Fibroblast of lung (primary cell): ENCODE measurements around the gene SLC36A3. TPM values are rescaled to one million over a fixed set of nuclear protein-coding genes. Genes with fewer than 3 reads are reported as not detected.

Experiments
- DNase-seq, 2 donors: peaks; one replicate each; pipeline versions ENCODE4 v3.0.0 to v3.0.0-alpha.2; 2010; ENCODE audit warnings: low read depth in 2 of 2
- H2AFZ ChIP-seq: 2 replicates; pipeline ENCODE4 v1.5.1; 2012; ENCODE audit warnings: low read length, control low read depth, inconsistent platforms
- H3K27ac ChIP-seq: 2 replicates; pipeline ENCODE4 v1.5.1; 2011; ENCODE audit warnings: low read length, control low read depth; ENCODE audit not compliant: insufficient read depth
- H3K27me3 ChIP-seq: 2 replicates; pipeline ENCODE4 v1.5.1; 2011; ENCODE audit warnings: mild to moderate bottlenecking, low read length; ENCODE audit not compliant: control insufficient read depth, insufficient read depth
- H3K36me3 ChIP-seq: 2 replicates; pipeline ENCODE4 v1.5.1; 2011; ENCODE audit warnings: low read length; ENCODE audit not compliant: control insufficient read depth, insufficient read depth
- H3K4me1 ChIP-seq: 2 replicates; pipeline ENCODE4 v1.5.1; 2011; ENCODE audit warnings: low read length; ENCODE audit not compliant: control insufficient read depth, insufficient read depth; ENCODE audit errors: extremely low read depth
- H3K4me2 ChIP-seq: 2 replicates; pipeline ENCODE4 v1.5.1; 2011; ENCODE audit warnings: low read length, control low read depth; ENCODE audit not compliant: insufficient read depth; ENCODE audit errors: extremely low read depth
- H3K4me3 ChIP-seq, 4 experiments: fragments of 200-600 bp in 1 of 4; sonication (generic) in 1 of 4; replicated peaks in 1 of 4; 2 replicates each; pipeline ENCODE4 v1.5.1; 2011 to 2016; ENCODE audit warnings: low read length in 4 of 4, low read depth in 3 of 4, mild to moderate bottlenecking in 3 of 4, control low read depth in 2 of 4, inconsistent platforms in 1 of 4, mixed read lengths in 1 of 4; ENCODE audit not compliant: insufficient read depth in 1 of 4; ENCODE audit errors: control extremely low read depth in 1 of 4
- H3K79me2 ChIP-seq: 2 replicates; pipeline ENCODE4 v1.5.1; 2012; ENCODE audit warnings: mild to moderate bottlenecking, low read length, inconsistent platforms; ENCODE audit not compliant: control insufficient read depth, insufficient read depth
- H3K9ac ChIP-seq: 2 replicates; pipeline ENCODE4 v1.5.1; 2011; ENCODE audit warnings: mild to moderate bottlenecking, low read length, control low read depth; ENCODE audit not compliant: insufficient read depth
- H3K9me3 ChIP-seq: 2 replicates; pipeline ENCODE4 v1.5.1; 2012; ENCODE audit warnings: low read depth, low read length; ENCODE audit not compliant: control insufficient read depth, insufficient read depth
- H4K20me1 ChIP-seq: 2 replicates; pipeline ENCODE4 v1.5.1; 2011; ENCODE audit warnings: low read length; ENCODE audit not compliant: control insufficient read depth, insufficient read depth; ENCODE audit errors: extremely low read depth
- CTCF ChIP-seq, 2 donors: IDR thresholded peaks in 1 of 2; conservative IDR thresholded peaks in 1 of 2; 1 replicate in 1 of 2; 2 replicates in 1 of 2; pipeline ENCODE4 v1.5.1; 2011 to 2012; ENCODE audit warnings: low read length in 2 of 2, control low read depth in 1 of 2, inconsistent platforms in 1 of 2, low read depth in 1 of 2, mild to moderate bottlenecking in 1 of 2
- EZH2 ChIP-seq: IDR thresholded peaks from 2 replicates; pipeline ENCODE4 v1.5.1; 2012; ENCODE audit warnings: low read length, control low read depth, mild to moderate bottlenecking; ENCODE audit errors: missing control alignments
- polyA plus RNA-seq, 2 donors: library from polyadenylated mRNA; depleted of rRNA in 1 of 2; stranded (reverse) in 1 of 2; unstranded in 1 of 2; fragments of >200 nt; gene quantifications; 2 replicates each; pipeline ENCODE4 v1.2.1, GENCODE V29; 2011 to 2012; ENCODE audit warnings: missing spikeins in 1 of 2
- total RNA-seq: library from RNA; depleted of rRNA; stranded (reverse); fragments of >200 nt; gene quantifications from 2 replicates; pipeline ENCODE4 v1.2.1, GENCODE V29; 2014

SLC36A3 gene
- total and polyA plus RNA-seq, 2 donors (not counting 1 experiment from before 2014, with no cell fraction given), result not detected

GRCh38 chr5:151259931-151260330 is 43.6 kb downstream of the SLC36A3 start:
- H4K20me1 ChIP-seq, result no peaks in the 10 kb centered on the region
- no peaks in the 10 kb centered on the region for H3K79me2 ChIP-seq
- H3K9ac ChIP-seq, result no peak overlapping the region
- peaks cover 3% of the 10 kb centered on the region for H3K4me1 ChIP-seq
- H3K36me3 ChIP-seq, result no peaks in the 10 kb centered on the region
- H2AFZ ChIP-seq, result no peak overlapping the region
- no peak for DNase-seq
- TF ChIP-seq EZH2, result no peak
- no peak for TF ChIP-seq CTCF (conservative IDR thresholded peaks at IDR 0.05 in 1 of 2, IDR thresholded peaks at IDR 0.05 in 1 of 2; ENCODE audit: low read depth in 1 of 2, low read length in 2 of 2)
- H3K4me2 ChIP-seq, result no peak overlapping the region
- H3K4me3 ChIP-seq, result no peak overlapping the region
- no peaks in the 10 kb centered on the region for H3K9me3 ChIP-seq
- H3K27ac ChIP-seq, result no peak overlapping the region
- H3K27me3 ChIP-seq, result no peaks in the 10 kb centered on the region

- H3K79me2 ChIP-seq, result no peaks in the 10 kb centered on the region
- TF ChIP-seq CTCF (conservative IDR thresholded peaks at IDR 0.05 in 1 of 2, IDR thresholded peaks at IDR 0.05 in 1 of 2; ENCODE audit: low read depth in 1 of 2, low read length in 2 of 2) (no peak), EZH2 (no peak)
- H3K27ac ChIP-seq, result no peak overlapping the region
- no peaks in the 10 kb centered on the region for H3K27me3 ChIP-seq
- no peak overlapping the region for H2AFZ ChIP-seq
- H4K20me1 ChIP-seq, result no peaks in the 10 kb centered on the region
- H3K4me1 ChIP-seq, result no peaks in the 10 kb centered on the region
- no peak overlapping the region for H3K9ac ChIP-seq
- no peak overlapping the region for H3K4me3 ChIP-seq
- no peak overlapping the region for H3K4me2 ChIP-seq
- no peaks in the 10 kb centered on the region for H3K9me3 ChIP-seq
- no peak for DNase-seq
- H3K36me3 ChIP-seq, result no peaks in the 10 kb centered on the region
Measured at GRCh38 chr5:151258816-151259215, 44.8 kb downstream of the SLC36A3 start.

GRCh38 chr5:151258201-151258611 is 45.4 kb downstream of the SLC36A3 start:
- Histone ChIP-seq H3K9ac (no peak overlapping the region), H3K27ac (no peak overlapping the region), H2AFZ (no peak overlapping the region), H3K4me3 (no peak overlapping the region), H3K79me2 (no peaks in the 10 kb centered on the region), H3K36me3 (no peaks in the 10 kb centered on the region), H3K9me3 (no peaks in the 10 kb centered on the region), H3K4me2 (no peak overlapping the region), H3K4me1 (no peaks in the 10 kb centered on the region), H3K27me3 (no peaks in the 10 kb centered on the region), H4K20me1 (no peaks in the 10 kb centered on the region)
- TF ChIP-seq CTCF (conservative IDR thresholded peaks at IDR 0.05 in 1 of 2, IDR thresholded peaks at IDR 0.05 in 1 of 2; ENCODE audit: low read depth in 1 of 2, low read length in 2 of 2) (no peak), EZH2 (no peak)
- no peak for DNase-seq
